ENCODE measurements around the gene PNPLA1. TPM values are rescaled to one million over a fixed set of nuclear protein-coding genes. Genes with fewer than 3 reads are reported as not detected.

PNPLA1 gene
- total RNA-seq, 1 experiment from 2014 or later: not detected

GRCh38 chr6:36317623-36318022 is 47.8 kb downstream of the PNPLA1 start (continued):
- TF ChIP-seq, protein P1, sequence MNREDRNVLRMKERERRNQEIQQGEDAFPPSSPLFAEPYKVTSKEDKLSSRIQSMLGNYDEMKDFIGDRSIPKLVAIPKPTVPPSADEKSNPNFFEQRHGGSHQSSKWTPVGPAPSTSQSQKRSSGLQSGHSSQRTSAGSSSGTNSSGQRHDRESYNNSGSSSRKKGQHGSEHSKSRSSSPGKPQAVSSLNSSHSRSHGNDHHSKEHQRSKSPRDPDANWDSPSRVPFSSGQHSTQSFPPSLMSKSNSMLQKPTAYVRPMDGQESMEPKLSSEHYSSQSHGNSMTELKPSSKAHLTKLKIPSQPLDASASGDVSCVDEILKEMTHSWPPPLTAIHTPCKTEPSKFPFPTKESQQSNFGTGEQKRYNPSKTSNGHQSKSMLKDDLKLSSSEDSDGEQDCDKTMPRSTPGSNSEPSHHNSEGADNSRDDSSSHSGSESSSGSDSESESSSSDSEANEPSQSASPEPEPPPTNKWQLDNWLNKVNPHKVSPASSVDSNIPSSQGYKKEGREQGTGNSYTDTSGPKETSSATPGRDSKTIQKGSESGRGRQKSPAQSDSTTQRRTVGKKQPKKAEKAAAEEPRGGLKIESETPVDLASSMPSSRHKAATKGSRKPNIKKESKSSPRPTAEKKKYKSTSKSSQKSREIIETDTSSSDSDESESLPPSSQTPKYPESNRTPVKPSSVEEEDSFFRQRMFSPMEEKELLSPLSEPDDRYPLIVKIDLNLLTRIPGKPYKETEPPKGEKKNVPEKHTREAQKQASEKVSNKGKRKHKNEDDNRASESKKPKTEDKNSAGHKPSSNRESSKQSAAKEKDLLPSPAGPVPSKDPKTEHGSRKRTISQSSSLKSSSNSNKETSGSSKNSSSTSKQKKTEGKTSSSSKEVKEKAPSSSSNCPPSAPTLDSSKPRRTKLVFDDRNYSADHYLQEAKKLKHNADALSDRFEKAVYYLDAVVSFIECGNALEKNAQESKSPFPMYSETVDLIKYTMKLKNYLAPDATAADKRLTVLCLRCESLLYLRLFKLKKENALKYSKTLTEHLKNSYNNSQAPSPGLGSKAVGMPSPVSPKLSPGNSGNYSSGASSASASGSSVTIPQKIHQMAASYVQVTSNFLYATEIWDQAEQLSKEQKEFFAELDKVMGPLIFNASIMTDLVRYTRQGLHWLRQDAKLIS (CRISPR knock-in tag; IDR thresholded peaks at IDR 0.05; ENCODE audit: borderline replicate concordance): no peak
- TF ChIP-seq ZNF232 (CRISPR knock-in tag; IDR thresholded peaks at IDR 0.05) (no peak), SP1 (CRISPR knock-in tag; conservative IDR thresholded peaks at IDR 0.05) (no peak), ZNF263 (CRISPR knock-in tag; IDR thresholded peaks at IDR 0.05; ENCODE audit: low read depth) (no peak), ESRRA (CRISPR knock-in tag; IDR thresholded peaks at IDR 0.05; ENCODE audit: borderline replicate concordance) (no peak), ZNF281 (CRISPR knock-in tag; IDR thresholded peaks at IDR 0.05) (no peak), IRF1 (CRISPR knock-in tag; IDR thresholded peaks at IDR 0.05) (no peak), ZNF425 (CRISPR knock-in tag; conservative IDR thresholded peaks at IDR 0.05) (no peak)
- TF ChIP-seq, protein P2, sequence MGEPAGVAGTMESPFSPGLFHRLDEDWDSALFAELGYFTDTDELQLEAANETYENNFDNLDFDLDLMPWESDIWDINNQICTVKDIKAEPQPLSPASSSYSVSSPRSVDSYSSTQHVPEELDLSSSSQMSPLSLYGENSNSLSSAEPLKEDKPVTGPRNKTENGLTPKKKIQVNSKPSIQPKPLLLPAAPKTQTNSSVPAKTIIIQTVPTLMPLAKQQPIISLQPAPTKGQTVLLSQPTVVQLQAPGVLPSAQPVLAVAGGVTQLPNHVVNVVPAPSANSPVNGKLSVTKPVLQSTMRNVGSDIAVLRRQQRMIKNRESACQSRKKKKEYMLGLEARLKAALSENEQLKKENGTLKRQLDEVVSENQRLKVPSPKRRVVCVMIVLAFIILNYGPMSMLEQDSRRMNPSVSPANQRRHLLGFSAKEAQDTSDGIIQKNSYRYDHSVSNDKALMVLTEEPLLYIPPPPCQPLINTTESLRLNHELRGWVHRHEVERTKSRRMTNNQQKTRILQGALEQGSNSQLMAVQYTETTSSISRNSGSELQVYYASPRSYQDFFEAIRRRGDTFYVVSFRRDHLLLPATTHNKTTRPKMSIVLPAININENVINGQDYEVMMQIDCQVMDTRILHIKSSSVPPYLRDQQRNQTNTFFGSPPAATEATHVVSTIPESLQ (CRISPR knock-in tag; IDR thresholded peaks at IDR 0.05): no peak
- TF ChIP-seq, protein P3, sequence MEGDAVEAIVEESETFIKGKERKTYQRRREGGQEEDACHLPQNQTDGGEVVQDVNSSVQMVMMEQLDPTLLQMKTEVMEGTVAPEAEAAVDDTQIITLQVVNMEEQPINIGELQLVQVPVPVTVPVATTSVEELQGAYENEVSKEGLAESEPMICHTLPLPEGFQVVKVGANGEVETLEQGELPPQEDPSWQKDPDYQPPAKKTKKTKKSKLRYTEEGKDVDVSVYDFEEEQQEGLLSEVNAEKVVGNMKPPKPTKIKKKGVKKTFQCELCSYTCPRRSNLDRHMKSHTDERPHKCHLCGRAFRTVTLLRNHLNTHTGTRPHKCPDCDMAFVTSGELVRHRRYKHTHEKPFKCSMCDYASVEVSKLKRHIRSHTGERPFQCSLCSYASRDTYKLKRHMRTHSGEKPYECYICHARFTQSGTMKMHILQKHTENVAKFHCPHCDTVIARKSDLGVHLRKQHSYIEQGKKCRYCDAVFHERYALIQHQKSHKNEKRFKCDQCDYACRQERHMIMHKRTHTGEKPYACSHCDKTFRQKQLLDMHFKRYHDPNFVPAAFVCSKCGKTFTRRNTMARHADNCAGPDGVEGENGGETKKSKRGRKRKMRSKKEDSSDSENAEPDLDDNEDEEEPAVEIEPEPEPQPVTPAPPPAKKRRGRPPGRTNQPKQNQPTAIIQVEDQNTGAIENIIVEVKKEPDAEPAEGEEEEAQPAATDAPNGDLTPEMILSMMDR (IDR thresholded peaks at IDR 0.05): no peak
- TF ChIP-seq, protein P4, sequence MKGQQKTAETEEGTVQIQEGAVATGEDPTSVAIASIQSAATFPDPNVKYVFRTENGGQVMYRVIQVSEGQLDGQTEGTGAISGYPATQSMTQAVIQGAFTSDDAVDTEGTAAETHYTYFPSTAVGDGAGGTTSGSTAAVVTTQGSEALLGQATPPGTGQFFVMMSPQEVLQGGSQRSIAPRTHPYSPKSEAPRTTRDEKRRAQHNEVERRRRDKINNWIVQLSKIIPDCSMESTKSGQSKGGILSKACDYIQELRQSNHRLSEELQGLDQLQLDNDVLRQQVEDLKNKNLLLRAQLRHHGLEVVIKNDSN (CRISPR knock-in tag; IDR thresholded peaks at IDR 0.05): no peak

Data from WTC11 (cell line).